Astrocyte of the spinal cord (primary cell): ENCODE measurements around the gene DYRK3.
"Not testable (repeated sequence)": the region's sequence is repeated elsewhere in the genome, so short reads cannot be mapped to it uniquely, and the experiment has no call there.

ENCODE experiments used
- DNase-seq: peaks from one replicate; pipeline ENCODE4 v3.0.0; 2011; ENCODE audit warnings: low read depth, low spot score
- H3K4me3 ChIP-seq: 2 replicates; pipeline ENCODE4 v1.5.1; 2011; ENCODE audit warnings: low read depth, mild to moderate bottlenecking, low read length, moderate library complexity
- CTCF ChIP-seq: IDR thresholded peaks from 2 replicates; pipeline ENCODE4 v1.5.1; 2012; ENCODE audit warnings: low read depth, mild to moderate bottlenecking, low read length, inconsistent platforms
- in situ Hi-C: cut with HindIII; loops from 2 replicates; pipeline ENCODE4 v1.10.0; 2017; ENCODE audit warnings: low sequenced_read_pairs

DYRK3 gene

GRCh38 chr1:206637605-206638004 lies 2.3 kb downstream of the DYRK3 start:
- DNase-seq: no peak
- no peak overlapping the region for H3K4me3 ChIP-seq
- in situ Hi-C loops: loop anchor here (25.0 kb wide), 1 partner anchor 100 kb away; no protein-coding TSS in a partner anchor
- TF ChIP-seq CTCF: no peak

DNA sequence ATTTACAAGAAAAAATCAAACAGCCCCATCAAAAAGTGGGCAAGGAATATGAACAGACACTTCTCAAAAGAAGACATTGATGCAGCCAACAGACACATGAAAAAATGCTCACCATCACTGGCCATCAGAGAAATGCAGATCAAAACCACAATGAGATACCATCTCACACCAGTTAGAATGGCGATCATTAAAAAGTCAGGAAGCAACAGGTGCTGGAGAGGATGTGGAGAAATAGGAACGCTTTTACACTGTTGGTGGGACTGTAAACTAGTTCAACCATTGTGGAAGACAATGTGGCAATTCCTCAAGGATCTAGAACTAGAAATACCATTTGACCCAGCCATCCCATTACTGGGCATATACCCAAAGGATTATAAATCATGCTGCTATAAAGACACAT lies 6.7 kb downstream of the DYRK3 start:
- DNase-seq, H3K4me3 ChIP-seq: not testable (repeated sequence)
- in situ Hi-C loops: loop anchor here (25.0 kb wide), 1 partner anchor 95 kb away; no protein-coding TSS in a partner anchor

DNA sequence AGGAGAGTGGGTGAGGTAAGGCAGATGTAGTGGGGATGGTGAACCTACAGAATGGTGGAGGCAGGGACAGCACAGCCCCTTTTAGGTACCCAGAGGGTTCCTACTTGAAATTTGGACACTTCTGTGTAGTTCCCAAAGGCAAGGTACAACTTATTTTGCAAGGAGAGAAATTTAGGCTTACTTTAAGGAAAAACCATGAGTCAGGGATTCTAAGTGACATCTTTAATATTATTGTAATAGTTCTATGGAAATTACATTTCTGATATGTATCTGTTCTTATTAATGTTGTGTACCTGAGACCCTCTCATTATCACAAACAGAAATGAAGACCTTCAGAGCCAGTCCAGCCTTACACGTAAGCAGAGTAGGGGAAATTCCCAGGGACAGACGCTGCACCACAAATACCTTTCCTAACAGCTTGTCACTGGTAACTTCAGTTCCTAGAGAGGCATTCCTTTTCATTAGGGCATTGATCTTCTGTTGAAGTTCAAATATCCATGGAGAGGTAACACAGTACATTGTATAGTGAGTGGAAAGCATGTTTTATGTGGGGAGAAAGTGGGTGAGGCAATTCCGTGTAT lies 7.9 kb downstream of the DYRK3 start:
- no peak for DNase-seq
- H3K4me3 ChIP-seq: no peak overlapping the region
- TF ChIP-seq CTCF: no peak
- in situ Hi-C loops: loop anchor here (25.0 kb wide), 1 partner anchor 94 kb away; no protein-coding TSS in a partner anchor

- DNase-seq: no peak
- no peak overlapping the region for H3K4me3 ChIP-seq
- TF ChIP-seq CTCF: no peak
- in situ Hi-C loops: loop anchor here (25.0 kb wide), 1 partner anchor 91 kb away; no protein-coding TSS in a partner anchor
Measured at GRCh38 chr1:206646504-206646903, 11.2 kb downstream of the DYRK3 start.

GRCh38 chr1:206647224-206647623 lies 11.9 kb downstream of the DYRK3 start:
- in situ Hi-C loops: loop anchor here (25.0 kb wide), 1 partner anchor 90 kb away; no protein-coding TSS in a partner anchor
- H3K4me3 ChIP-seq: no peak overlapping the region
- DNase-seq: no peak
- TF ChIP-seq CTCF: no peak

DNA sequence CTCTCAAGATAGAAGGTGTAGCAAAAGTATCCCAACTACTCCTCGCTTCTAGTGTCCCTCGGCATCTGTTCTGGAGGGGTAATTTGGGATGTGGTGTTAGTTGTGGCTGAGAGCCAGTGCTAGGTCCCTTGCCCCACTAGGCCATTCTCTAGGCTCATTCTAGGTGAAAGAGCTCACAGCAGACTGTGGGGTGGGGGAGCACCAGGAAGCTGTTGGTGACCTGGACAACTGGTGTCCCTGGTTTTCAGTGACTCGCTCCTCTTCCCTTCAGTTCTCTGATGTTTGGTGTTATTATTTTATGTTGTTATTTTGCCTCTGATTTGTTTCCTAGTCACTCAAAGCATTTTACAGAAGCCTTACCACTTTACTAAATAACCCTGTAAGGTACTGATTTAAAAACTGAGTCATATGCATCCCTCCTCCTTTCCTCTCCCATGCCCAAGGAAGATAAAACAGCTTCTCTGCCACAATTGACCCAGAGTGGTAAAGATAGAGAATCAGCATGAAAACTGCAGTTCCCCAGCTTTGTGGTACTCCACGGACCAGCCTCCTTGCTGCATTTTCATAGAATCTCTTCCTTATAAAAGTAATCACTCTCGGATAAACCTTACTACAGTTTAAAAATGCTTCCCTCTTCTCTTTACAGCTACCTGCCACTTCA lies 14.1 kb downstream of the DYRK3 start:
- TF ChIP-seq CTCF: no peak

GRCh38 chr1:206651014-206651413 lies 15.7 kb downstream of the DYRK3 start:
- in situ Hi-C loops: no loop called here
- no peak overlapping the region for H3K4me3 ChIP-seq
- no peak for DNase-seq
- TF ChIP-seq CTCF: no peak

More for the DNA sequence above, 14.1 kb downstream of the DYRK3 start:
- in situ Hi-C loops: loop anchor here (25.0 kb wide), 1 partner anchor 88 kb away; no protein-coding TSS in a partner anchor
- no peak for DNase-seq
- H3K4me3 ChIP-seq: no peak overlapping the region
